ENCODE data around the gene CCDC33.

The CCDC33 gene

DNA sequence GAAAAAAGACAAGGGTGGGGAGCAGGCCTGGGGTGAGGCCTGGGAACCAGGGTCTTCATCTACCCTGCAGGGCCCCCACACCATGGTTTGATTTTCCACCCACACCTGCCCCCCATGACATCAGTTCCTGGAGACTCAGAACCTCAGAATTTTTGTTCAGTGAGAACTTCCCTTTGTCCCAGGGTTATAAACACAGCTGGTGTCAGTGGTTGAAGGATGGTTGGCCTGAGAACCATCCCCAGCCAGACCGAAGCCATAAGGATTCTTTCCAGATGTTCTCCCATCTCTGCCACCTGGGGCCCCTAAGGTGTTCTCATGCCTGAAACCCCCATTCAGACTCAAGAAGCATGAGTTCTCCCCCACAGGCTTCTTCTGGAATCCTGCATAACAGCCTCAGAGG, 16.6 kb downstream of the CCDC33 start:
- Histone ChIP-seq H3K27ac (ENCODE audit: low read depth, low read length) (no peak overlapping the region), H3K4me3 (ENCODE audit: insufficient read depth, low read length, poor library complexity, severe bottlenecking) (no peak overlapping the region), H3K27me3 (ENCODE audit: low read length) (no peaks in the 10 kb centered on the region), H3K4me2 (ENCODE audit: low read depth, low read length, poor library complexity, severe bottlenecking) (no peak overlapping the region), H3K36me3 (ENCODE audit: low read length) (no peaks in the 10 kb centered on the region), H3K79me2 (ENCODE audit: insufficient read depth, low read length) (no peaks in the 10 kb centered on the region), H4K20me1 (ENCODE audit: low read depth, low read length) (no peaks in the 10 kb centered on the region), H3K9ac (ENCODE audit: low read length) (no peak overlapping the region), H3K9me2 (replicated peaks; ENCODE audit: insufficient read depth, low read length) (no peaks in the 10 kb centered on the region), H3K9me3 (ENCODE audit: insufficient read depth, low read length) (no peaks in the 10 kb centered on the region), H3F3A (ENCODE audit: insufficient read depth) (no peaks in the 10 kb centered on the region), H2AFZ (ENCODE audit: low read depth, low read length, severe bottlenecking) (no peak overlapping the region)
- TF ChIP-seq, protein P1, sequence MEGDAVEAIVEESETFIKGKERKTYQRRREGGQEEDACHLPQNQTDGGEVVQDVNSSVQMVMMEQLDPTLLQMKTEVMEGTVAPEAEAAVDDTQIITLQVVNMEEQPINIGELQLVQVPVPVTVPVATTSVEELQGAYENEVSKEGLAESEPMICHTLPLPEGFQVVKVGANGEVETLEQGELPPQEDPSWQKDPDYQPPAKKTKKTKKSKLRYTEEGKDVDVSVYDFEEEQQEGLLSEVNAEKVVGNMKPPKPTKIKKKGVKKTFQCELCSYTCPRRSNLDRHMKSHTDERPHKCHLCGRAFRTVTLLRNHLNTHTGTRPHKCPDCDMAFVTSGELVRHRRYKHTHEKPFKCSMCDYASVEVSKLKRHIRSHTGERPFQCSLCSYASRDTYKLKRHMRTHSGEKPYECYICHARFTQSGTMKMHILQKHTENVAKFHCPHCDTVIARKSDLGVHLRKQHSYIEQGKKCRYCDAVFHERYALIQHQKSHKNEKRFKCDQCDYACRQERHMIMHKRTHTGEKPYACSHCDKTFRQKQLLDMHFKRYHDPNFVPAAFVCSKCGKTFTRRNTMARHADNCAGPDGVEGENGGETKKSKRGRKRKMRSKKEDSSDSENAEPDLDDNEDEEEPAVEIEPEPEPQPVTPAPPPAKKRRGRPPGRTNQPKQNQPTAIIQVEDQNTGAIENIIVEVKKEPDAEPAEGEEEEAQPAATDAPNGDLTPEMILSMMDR (IDR thresholded peaks at IDR 0.05; ENCODE audit: insufficient read depth, low read length, poor library complexity, severe bottlenecking), result no peak
- TF ChIP-seq EZH2phosphoT487 (conservative IDR thresholded peaks at IDR 0.05; ENCODE audit: low read length), result no peak

DNA sequence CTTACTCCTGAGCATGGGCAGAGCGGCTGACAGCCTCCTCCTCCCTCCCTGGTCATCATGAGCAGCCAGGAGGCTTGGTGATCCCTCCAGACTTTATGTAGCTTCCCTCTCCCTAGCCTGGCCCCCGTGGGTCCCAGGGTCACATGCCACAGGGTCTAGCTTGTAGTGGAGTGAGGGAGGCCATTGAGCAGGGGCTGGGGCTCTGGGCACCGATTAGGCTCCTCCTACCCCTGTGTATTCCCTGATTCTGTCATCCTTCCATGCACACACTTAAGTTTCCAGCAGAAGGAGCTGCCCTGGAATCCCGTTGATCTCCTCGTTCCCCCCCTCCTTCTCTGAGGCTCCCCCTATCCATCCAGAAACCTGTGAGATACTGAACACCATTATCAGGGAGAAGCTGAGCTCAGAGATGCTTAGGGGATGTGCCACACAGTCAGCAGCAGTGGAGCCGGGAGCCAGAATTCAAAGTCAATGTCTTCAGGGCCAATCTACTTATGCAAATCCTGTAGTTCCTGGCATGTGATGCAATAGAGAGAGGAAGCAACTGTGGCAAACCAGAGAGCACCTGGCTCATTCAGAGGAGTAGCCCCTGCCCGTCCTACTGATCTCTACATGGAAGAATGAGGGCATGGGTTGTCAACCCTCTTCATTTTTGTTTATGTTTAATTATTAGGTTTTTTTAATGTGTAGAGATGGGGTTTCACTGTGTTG, 17.2 kb downstream of the CCDC33 start:
- no peaks in the 10 kb centered on the region for H4K20me1 ChIP-seq (ENCODE audit: low read depth, low read length)
- H3K4me2 ChIP-seq (ENCODE audit: low read depth, low read length, poor library complexity, severe bottlenecking), result no peak overlapping the region
- H3F3A ChIP-seq (ENCODE audit: insufficient read depth), result no peaks in the 10 kb centered on the region
- H3K4me3 ChIP-seq (ENCODE audit: insufficient read depth, low read length, poor library complexity, severe bottlenecking), result no peak overlapping the region
- TF ChIP-seq, protein P1 (IDR thresholded peaks at IDR 0.05; ENCODE audit: insufficient read depth, low read length, poor library complexity, severe bottlenecking), result no peak
- no peak for TF ChIP-seq EZH2phosphoT487 (conservative IDR thresholded peaks at IDR 0.05; ENCODE audit: low read length)
- H3K27me3 ChIP-seq (ENCODE audit: low read length), result no peaks in the 10 kb centered on the region
- H3K9ac ChIP-seq (ENCODE audit: low read length), result no peak overlapping the region
- H3K36me3 ChIP-seq (ENCODE audit: low read length), result no peaks in the 10 kb centered on the region
- H2AFZ ChIP-seq (ENCODE audit: low read depth, low read length, severe bottlenecking), result no peak overlapping the region
- H3K27ac ChIP-seq (ENCODE audit: low read depth, low read length), result no peak overlapping the region
- no peaks in the 10 kb centered on the region for H3K79me2 ChIP-seq (ENCODE audit: insufficient read depth, low read length)
- no peaks in the 10 kb centered on the region for H3K9me3 ChIP-seq (ENCODE audit: insufficient read depth, low read length)
- no peaks in the 10 kb centered on the region for H3K9me2 ChIP-seq (replicated peaks; ENCODE audit: insufficient read depth, low read length)

DNA sequence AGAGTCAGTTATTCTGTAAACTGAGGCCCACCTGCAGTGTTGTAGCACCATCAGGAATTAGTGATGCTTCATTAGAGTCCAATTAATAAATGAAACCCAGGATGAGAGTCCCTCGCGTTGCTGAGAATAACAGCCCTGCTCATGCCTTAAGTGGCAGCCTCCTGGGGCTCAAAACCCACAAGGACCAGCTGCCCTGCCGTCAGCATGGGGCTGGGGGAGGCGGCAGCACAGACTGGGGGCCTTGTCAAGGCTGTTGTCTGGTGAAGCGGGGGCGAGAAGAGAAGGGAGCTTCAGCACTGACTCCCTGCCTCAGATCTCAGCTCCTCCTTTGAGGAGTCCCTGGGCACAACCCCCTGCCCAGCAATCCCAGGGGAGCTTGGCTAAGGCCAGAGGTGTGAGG, 21.0 kb downstream of the CCDC33 start:
- Histone ChIP-seq H2AFZ (ENCODE audit: low read depth, low read length, severe bottlenecking) (no peak overlapping the region), H3F3A (ENCODE audit: insufficient read depth) (no peaks in the 10 kb centered on the region), H3K9me2 (replicated peaks; ENCODE audit: insufficient read depth, low read length) (no peaks in the 10 kb centered on the region), H3K9ac (ENCODE audit: low read length) (no peak overlapping the region), H3K36me3 (ENCODE audit: low read length) (no peaks in the 10 kb centered on the region), H3K9me3 (ENCODE audit: insufficient read depth, low read length) (no peaks in the 10 kb centered on the region), H3K27me3 (ENCODE audit: low read length) (no peaks in the 10 kb centered on the region), H3K4me2 (ENCODE audit: low read depth, low read length, poor library complexity, severe bottlenecking) (no peak overlapping the region), H3K27ac (ENCODE audit: low read depth, low read length) (no peak overlapping the region), H3K4me3 (ENCODE audit: insufficient read depth, low read length, poor library complexity, severe bottlenecking) (no peak overlapping the region), H3K79me2 (ENCODE audit: insufficient read depth, low read length) (no peaks in the 10 kb centered on the region), H4K20me1 (ENCODE audit: low read depth, low read length) (no peaks in the 10 kb centered on the region)
- TF ChIP-seq, protein P1 (IDR thresholded peaks at IDR 0.05; ENCODE audit: insufficient read depth, low read length, poor library complexity, severe bottlenecking), result no peak

Measured in SU-DHL-6 (cell line).